ENCODE results near the gene MTO1.

MTO1 gene, protein sequence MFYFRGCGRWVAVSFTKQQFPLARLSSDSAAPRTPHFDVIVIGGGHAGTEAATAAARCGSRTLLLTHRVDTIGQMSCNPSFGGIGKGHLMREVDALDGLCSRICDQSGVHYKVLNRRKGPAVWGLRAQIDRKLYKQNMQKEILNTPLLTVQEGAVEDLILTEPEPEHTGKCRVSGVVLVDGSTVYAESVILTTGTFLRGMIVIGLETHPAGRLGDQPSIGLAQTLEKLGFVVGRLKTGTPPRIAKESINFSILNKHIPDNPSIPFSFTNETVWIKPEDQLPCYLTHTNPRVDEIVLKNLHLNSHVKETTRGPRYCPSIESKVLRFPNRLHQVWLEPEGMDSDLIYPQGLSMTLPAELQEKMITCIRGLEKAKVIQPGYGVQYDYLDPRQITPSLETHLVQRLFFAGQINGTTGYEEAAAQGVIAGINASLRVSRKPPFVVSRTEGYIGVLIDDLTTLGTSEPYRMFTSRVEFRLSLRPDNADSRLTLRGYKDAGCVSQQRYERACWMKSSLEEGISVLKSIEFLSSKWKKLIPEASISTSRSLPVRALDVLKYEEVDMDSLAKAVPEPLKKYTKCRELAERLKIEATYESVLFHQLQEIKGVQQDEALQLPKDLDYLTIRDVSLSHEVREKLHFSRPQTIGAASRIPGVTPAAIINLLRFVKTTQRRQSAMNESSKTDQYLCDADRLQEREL

DNA sequence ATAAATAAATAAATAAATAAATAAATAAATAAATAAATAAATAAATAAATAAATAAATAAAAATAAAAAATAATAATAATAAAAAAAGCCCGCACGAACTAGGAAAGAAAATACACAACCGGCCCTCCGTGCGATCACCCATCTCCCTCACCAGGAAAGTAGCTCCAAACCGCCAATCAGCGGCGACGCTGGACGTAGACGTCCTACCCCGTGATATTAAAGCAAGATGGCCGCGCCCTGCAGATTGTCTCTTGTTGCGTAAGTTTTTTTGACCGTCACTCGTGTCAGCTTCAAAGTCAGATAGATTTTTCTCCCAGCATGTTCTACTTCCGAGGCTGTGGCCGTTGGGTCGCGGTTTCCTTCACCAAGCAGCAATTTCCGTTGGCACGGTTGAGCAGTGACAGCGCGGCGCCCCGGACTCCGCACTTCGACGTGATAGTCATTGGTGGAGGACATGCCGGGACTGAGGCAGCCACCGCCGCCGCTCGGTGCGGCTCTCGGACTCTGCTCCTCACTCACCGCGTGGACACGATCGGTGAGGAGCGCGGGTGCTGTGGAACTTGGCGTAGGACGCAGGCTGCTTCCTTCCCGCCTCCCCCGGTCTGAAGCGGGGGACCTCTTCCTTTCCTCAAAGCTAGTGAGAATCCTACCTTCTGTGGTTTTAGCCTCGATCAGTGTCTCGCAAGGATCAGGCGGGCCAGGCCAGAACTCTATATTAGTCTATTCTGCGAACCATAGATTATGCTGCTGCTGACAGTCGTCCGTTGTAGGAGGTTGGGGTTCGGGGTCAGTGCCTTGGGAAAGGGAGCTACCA is at the start of gene MTO1:
Gene MTO1 (plus strand): TSS at position 201 of the 814 bp plus-strand sequence. CDS start 118 bp downstream, at position 319.
- TF ChIP-seq, protein P1, sequence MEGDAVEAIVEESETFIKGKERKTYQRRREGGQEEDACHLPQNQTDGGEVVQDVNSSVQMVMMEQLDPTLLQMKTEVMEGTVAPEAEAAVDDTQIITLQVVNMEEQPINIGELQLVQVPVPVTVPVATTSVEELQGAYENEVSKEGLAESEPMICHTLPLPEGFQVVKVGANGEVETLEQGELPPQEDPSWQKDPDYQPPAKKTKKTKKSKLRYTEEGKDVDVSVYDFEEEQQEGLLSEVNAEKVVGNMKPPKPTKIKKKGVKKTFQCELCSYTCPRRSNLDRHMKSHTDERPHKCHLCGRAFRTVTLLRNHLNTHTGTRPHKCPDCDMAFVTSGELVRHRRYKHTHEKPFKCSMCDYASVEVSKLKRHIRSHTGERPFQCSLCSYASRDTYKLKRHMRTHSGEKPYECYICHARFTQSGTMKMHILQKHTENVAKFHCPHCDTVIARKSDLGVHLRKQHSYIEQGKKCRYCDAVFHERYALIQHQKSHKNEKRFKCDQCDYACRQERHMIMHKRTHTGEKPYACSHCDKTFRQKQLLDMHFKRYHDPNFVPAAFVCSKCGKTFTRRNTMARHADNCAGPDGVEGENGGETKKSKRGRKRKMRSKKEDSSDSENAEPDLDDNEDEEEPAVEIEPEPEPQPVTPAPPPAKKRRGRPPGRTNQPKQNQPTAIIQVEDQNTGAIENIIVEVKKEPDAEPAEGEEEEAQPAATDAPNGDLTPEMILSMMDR (IDR thresholded peaks at IDR 0.05) = no peak

DNA sequence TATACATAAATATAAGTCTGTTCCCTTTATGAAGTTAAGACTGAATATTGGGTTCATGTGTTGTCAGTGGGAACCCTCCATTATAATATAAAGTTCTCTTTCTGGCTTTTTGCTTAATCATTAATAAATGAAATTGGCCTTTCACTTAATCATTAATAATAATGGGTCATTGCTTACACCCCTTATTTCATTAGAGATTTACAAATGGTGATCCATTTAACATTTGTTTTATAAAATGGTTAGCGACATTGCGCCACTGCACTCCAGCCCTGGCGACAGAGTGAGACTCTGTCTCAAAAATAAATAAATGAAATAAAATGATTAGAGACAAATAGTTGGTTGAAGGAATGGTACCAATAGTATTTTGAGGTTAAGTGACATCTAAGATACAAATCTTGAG is 48.4 kb upstream of the MTO1 start:
- TF ChIP-seq, protein P1 (IDR thresholded peaks at IDR 0.05) = no peak

DNA sequence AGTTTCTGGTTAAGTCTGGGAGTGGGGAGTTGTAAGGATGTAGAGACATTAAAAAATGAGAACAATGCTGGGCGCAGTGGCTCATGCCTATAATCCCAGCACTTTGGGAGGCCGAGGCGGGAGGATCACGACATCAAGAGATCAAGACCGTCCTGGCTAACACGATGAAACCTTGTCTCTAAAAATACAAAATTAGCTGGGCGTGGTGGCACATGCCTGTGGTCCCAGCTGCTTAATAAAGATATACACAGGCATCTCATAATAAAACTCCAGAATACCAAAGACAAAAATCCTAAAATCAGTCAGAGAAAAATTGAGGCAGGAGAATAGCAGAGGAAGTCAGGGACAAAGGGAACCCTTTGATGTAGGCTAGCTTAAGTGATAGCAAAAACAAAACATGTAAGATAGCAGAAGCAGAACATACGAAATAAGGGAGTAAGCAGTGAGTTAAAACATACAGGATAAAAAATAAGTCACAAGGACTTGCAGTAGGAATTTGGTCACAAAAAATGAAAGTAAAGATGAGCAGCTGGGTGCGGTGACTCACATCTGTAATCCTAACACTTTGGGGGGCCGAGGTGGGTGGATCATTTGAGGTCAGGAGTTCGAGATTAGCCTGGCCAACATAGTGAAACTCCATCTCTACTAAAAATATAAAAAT is 43.3 kb upstream of the MTO1 start:
- TF ChIP-seq, protein P1 (IDR thresholded peaks at IDR 0.05) = no peak

DNA sequence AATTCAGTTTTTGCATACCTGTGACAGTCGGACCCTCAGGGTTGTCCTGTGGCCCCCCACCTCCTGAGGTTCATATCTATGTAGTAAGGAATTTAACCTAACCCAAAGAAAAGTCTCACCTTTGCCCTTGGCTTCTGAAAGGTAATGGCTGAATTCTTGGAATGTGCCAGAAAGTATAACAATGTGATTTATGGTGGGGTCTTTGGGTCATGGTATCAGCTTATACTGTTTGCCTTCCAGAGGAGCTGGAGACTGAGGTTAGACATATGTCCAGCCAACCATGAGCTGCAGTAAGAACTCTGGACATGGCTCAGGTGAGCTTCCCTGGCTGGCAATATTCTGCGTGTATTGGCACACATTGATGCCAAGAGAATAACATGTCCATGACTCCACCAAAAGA is 40.0 kb upstream of the MTO1 start:
- TF ChIP-seq, protein P1 (IDR thresholded peaks at IDR 0.05) = no peak

DNA sequence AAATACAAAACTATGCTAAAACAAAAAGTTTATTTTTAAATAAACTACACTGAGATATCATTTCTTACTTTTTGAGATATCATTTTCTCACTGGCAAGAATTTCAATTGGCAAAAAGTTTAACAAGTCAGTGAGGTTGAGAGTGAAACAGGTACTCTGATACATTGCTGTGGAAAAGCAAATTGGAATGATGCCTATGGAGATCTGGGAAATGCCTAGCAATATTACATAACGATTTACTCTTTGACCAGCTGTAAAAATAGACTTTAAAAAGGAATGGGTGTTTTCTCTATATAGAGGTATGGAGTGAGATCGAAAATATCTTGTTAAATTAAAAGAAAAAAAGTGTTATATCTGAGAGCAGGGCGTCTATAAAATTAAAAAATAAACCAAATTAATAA is 26.3 kb upstream of the MTO1 start:
- TF ChIP-seq, protein P1 (IDR thresholded peaks at IDR 0.05) = no peak

DNA sequence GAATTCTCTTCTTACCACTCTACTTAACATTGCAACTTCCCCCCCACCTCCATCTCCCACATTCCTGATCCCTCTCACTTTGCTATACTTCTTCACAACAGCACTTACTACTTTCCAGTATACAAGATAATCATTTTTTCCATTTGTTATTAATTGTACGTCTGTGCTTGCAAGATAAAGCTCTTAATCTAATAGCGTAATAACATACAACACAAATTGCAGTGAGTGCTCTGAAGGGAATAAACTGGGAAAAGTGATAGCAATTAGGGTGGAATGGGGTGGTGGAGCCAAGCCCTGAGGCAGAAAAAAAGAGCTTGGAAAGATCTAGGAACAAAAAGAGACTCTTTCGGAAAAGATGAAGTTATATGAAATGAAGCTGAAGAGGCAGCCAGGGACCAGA is 18.0 kb upstream of the MTO1 start:
- TF ChIP-seq, protein P1 (IDR thresholded peaks at IDR 0.05) = no peak

All from LNCAP (cell line).